ENCODE data around the gene DNAH17. TPM values are rescaled to one million over a fixed set of nuclear protein-coding genes. Genes with fewer than 3 reads are reported as not detected.

The DNAH17 gene
- total and polyA plus RNA-seq, 2 of the 8 experiments (the other 6 are each of a cell fraction or from before 2014, with no cell fraction given), result 0.14 to 0.67 TPM

GRCh38 chr17:78571329-78571728, 5.9 kb downstream of the DNAH17 start:
- H3K27me3 ChIP-seq (replicated peaks in 1 of 4; ENCODE audit: control insufficient read depth in 3 of 4, extremely low read depth in 1 of 4, insufficient read depth in 3 of 4, low read length in 3 of 4), result no peaks in the 10 kb centered on the region; a peak in 1 of 7 replicates
- H4K8ac ChIP-seq (ENCODE audit: extremely low read depth, insufficient read depth, low read length), result no peak overlapping the region
- 0 out of 2 replicates have a peak, but pooled peaks cover 3% of the 10 kb centered on the region for H3K23me2 ChIP-seq (ENCODE audit: low read depth, low read length)
- H3K14ac ChIP-seq (ENCODE audit: insufficient read length), result no peak overlapping the region
- no peak overlapping the region for H3K56ac ChIP-seq (replicated peaks; ENCODE audit: insufficient read length, low read depth, low read length)
- no peak overlapping the region for H2AFZ ChIP-seq (ENCODE audit: low read length)
- no peak overlapping the region for H2AK5ac ChIP-seq (ENCODE audit: low read depth, low read length)
- no peak overlapping the region for H2BK12ac ChIP-seq (ENCODE audit: low read depth, low read length)
- ChIA-PET POLR2A (ENCODE audit: partially characterized antibody) (no interaction called here), CTCF (ENCODE audit: partially characterized antibody) (interaction anchor here (1.0 to 10.2 kb wide), 4 partner anchors 12 to 137 kb away, joined by 3 to 56 read pairs (median 4); no protein-coding TSS in a partner anchor)
- no peak overlapping the region for H3K27ac ChIP-seq (ENCODE audit: low read depth, low read length)
- H3K79me1 ChIP-seq (ENCODE audit: low read depth, low read length), result no peaks in the 10 kb centered on the region
- no peak overlapping the region for H3K9ac ChIP-seq (replicated peaks in 1 of 4; ENCODE audit: extremely low read depth in 1 of 4, low read depth in 3 of 4, low read length in 3 of 4)
- H3K18ac ChIP-seq (ENCODE audit: extremely low read depth, low read length), result no peak overlapping the region
- H3K23ac ChIP-seq (ENCODE audit: insufficient read length), result no peak overlapping the region
- DNase-seq (ENCODE audit: low read depth in 1 of 2, low spot score in 2 of 2), result no peak
- no peak overlapping the region for H2BK20ac ChIP-seq (ENCODE audit: low read length)
- H3K4ac ChIP-seq (replicated peaks; ENCODE audit: insufficient read length, low read depth, low read length), result no peak overlapping the region
- H3K4me1 ChIP-seq (replicated peaks in 1 of 4; ENCODE audit: control insufficient read depth in 3 of 4, insufficient read depth in 4 of 4, low read length in 3 of 4), result peaks cover 0 to 6% (median 4%) of the 10 kb centered on the region in 4 experiments; a peak in 4 of 7 replicates
- H3K4me2 ChIP-seq (ENCODE audit: insufficient read depth in 1 of 2, low read depth in 2 of 2, low read length in 2 of 2), result no peak overlapping the region
- WGBS, 2 experiments (ENCODE audit: extremely low coverage in 1 of 2, insufficient coverage in 1 of 2, insufficient read length in 1 of 2, insufficient replicate concordance in 2 of 2, low coverage in 1 of 2, low lambda C conversion rate in 2 of 2, missing lambda C conversion rate in 1 of 2), result 91% methylated on average over 13 of the region's 13 CpGs; no CpG with 5 or more reads in 1 of the 2 experiments
- H3K4me3 ChIP-seq (ENCODE audit: extremely low read depth in 1 of 4, insufficient read depth in 2 of 4, low read depth in 3 of 4, low read length in 4 of 4), result no peak overlapping the region
- no peaks in the 10 kb centered on the region for H3K36me3 ChIP-seq (ENCODE audit: control insufficient read depth in 2 of 4, insufficient read depth in 4 of 4, low read length in 3 of 4)
- H2BK15ac ChIP-seq (ENCODE audit: low read length), result no peak overlapping the region
- no peaks in the 10 kb centered on the region for H4K20me1 ChIP-seq (replicated peaks in 1 of 2; ENCODE audit: control insufficient read depth in 1 of 2, insufficient read depth in 2 of 2, low read length in 2 of 2)
- no peaks in the 10 kb centered on the region for H3K9me3 ChIP-seq (ENCODE audit: insufficient read depth in 2 of 2, low read depth in 1 of 2, low read length in 1 of 2)
- no peak for FAIRE-seq
- no peak overlapping the region for H2BK120ac ChIP-seq (replicated peaks; ENCODE audit: low read depth, low read length)
- no peaks in the 10 kb centered on the region for H3K79me2 ChIP-seq (ENCODE audit: control insufficient read depth in 1 of 2, insufficient read depth in 2 of 2, low read length in 2 of 2)
- H4K5ac ChIP-seq (ENCODE audit: insufficient read length, low read depth, low read length), result no peak overlapping the region
- no peak overlapping the region for H2BK5ac ChIP-seq (ENCODE audit: low read depth, low read length)
- no peak for TF ChIP-seq E2F6 (IDR thresholded peaks at IDR 0.05)
- H4K91ac ChIP-seq (replicated peaks; ENCODE audit: insufficient read length, low read length), result no peak overlapping the region
